Mucosa of rectum (tissue), 2 donors: ENCODE measurements around the gene MYCBPAP.

ENCODE experiments used
- H3K27ac ChIP-seq, 2 donors: one replicate each; pipeline ENCODE4 v1.7.0; 2013; ENCODE audit warnings: inconsistent platforms in 2 of 2, low read depth in 2 of 2, low read length in 2 of 2
- H3K27me3 ChIP-seq, 2 donors: one replicate each; pipeline ENCODE4 v1.7.0; 2013; ENCODE audit warnings: low read length in 2 of 2; ENCODE audit not compliant: control insufficient read depth in 2 of 2, insufficient read depth in 2 of 2
- H3K36me3 ChIP-seq, 2 donors: one replicate each; pipeline ENCODE4 v1.7.0; 2013; ENCODE audit warnings: low read length in 2 of 2; ENCODE audit not compliant: control insufficient read depth in 2 of 2, insufficient read depth in 2 of 2
- H3K4me1 ChIP-seq, 2 donors: one replicate each; pipeline ENCODE4 v1.7.0; 2013; ENCODE audit warnings: low read length in 2 of 2, mild to moderate bottlenecking in 1 of 2; ENCODE audit not compliant: control insufficient read depth in 2 of 2, insufficient read depth in 2 of 2
- H3K4me3 ChIP-seq, 2 donors: one replicate each; pipeline ENCODE4 v1.7.0; 2013; ENCODE audit warnings: low read length in 2 of 2
- H3K9ac ChIP-seq, 2 donors: one replicate each; pipeline ENCODE4 v1.7.0; 2013; ENCODE audit warnings: low read length in 2 of 2, low read depth in 1 of 2, mild to moderate bottlenecking in 1 of 2
- H3K9me3 ChIP-seq, 2 donors: one replicate each; pipeline ENCODE4 v1.7.0; 2013; ENCODE audit warnings: low read length in 2 of 2; ENCODE audit not compliant: control insufficient read depth in 2 of 2
- donor health status: healthy.
- donor health status: Normal muscosa, but diverticular disease.

Gene MYCBPAP

DNA sequence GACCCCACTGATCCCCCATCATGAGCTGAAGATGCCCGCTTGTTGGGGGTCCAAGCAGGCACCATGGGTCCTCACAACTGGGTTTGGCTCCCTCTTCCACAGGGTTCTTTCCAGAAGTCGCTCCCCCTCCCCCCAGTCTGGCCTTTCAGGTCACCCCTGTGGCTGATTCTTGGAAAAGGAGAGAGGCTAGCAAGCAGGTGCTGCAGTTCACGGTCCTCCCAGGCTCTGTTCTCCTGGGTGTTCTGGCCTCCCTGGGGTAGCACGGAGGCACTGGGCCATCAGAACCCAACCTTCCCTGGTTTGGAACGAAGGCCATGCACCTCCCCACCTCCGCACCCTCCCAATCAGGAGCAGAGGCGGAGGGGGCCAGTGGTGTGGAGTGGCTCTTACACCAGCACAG lies 71.2 kb downstream of the MYCBPAP start:
- H3K9ac ChIP-seq = no peak overlapping the region
- no peaks in the 10 kb centered on the region for H3K9me3 ChIP-seq
- H3K27me3 ChIP-seq = peaks cover 0 to 2% of the 10 kb centered on the region in 2 donors
- H3K4me3 ChIP-seq = no peak overlapping the region
- no peaks in the 10 kb centered on the region for H3K36me3 ChIP-seq
- H3K4me1 ChIP-seq = no peaks in the 10 kb centered on the region
- no peak overlapping the region for H3K27ac ChIP-seq

DNA sequence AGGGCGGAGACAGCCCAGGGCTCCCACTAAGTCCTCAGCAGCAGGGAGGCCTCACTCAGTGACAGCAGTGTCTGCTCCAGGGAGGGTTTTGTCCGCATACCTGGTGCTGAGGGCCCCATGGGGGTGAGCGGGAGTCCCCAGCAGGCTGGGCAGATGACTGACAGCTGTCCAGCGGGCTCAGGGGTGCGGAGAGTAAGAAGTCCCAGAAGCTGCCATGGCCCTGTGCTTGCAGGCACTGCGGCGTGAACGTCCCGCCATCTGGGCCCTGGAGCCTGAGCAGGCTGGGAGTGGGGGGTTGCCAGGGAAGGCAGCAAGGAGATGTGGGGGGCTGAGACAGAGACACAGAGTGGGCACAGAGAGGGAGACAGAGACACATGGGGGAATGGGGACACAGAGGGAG lies 72.4 kb downstream of the MYCBPAP start:
- no peak overlapping the region for H3K4me3 ChIP-seq
- peaks cover 0 to 2% of the 10 kb centered on the region in 2 donors for H3K27me3 ChIP-seq
- no peaks in the 10 kb centered on the region for H3K9me3 ChIP-seq
- no peaks in the 10 kb centered on the region for H3K4me1 ChIP-seq
- H3K36me3 ChIP-seq = no peaks in the 10 kb centered on the region
- H3K9ac ChIP-seq = no peak overlapping the region
- no peak overlapping the region for H3K27ac ChIP-seq
